Measurements from ENCODE around the gene PREX1. TPM values are rescaled to one million over a fixed set of nuclear protein-coding genes. Genes with fewer than 3 reads are reported as not detected.

Gene PREX1
- total and polyA plus RNA-seq, 2 donors from 2014 or later = 8.5 to 38.2 TPM

DNA sequence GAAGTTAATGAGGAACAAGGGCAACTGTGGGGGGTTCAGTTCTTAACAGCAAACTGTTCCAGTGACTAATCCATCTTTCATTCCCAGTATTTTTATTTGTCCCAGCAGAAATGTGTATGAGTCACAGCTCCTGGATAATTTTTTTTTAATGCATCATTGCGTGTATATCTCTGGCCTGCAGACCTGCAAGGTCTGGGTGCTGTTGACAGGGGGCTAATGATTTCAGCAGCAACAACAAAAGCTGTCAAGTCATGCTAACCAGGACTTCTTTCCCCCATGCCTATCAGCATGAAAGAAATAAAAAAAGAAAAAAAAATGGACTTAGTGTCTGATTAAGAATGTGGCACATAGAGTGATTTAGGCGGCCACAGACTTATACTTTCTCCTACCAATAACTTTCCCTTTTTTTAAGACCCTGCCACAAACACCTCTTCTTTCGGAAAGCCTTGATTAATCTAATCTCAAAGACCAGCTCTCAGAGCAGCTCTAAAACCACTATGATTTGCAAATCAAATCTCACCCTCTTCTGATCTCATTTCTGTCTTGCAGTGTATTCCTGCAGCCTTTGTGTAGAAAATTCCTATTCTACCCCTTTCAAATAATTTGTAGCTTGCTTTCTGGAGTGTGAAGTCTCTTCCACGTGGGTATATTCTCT, 14.2 kb upstream of the PREX1 start:
- H3K27ac ChIP-seq (ENCODE audit: low read depth in 2 of 2, low read length in 2 of 2) = no peak overlapping the region
- TF ChIP-seq, protein P1, sequence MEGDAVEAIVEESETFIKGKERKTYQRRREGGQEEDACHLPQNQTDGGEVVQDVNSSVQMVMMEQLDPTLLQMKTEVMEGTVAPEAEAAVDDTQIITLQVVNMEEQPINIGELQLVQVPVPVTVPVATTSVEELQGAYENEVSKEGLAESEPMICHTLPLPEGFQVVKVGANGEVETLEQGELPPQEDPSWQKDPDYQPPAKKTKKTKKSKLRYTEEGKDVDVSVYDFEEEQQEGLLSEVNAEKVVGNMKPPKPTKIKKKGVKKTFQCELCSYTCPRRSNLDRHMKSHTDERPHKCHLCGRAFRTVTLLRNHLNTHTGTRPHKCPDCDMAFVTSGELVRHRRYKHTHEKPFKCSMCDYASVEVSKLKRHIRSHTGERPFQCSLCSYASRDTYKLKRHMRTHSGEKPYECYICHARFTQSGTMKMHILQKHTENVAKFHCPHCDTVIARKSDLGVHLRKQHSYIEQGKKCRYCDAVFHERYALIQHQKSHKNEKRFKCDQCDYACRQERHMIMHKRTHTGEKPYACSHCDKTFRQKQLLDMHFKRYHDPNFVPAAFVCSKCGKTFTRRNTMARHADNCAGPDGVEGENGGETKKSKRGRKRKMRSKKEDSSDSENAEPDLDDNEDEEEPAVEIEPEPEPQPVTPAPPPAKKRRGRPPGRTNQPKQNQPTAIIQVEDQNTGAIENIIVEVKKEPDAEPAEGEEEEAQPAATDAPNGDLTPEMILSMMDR (IDR thresholded peaks at IDR 0.05; ENCODE audit: borderline replicate concordance, extremely low read depth, insufficient read depth) = no peak
- intact Hi-C loops (cut with DNase I) = no loop called here
- DNase-seq (no peak), FAIRE-seq (no peak)
- H3K36me3 ChIP-seq (ENCODE audit: control insufficient read depth in 2 of 3, insufficient read depth in 3 of 3, low read length in 3 of 3) = no peaks in the 10 kb centered on the region
- H3K4me3 ChIP-seq (ENCODE audit: low read length in 3 of 3) = no peak overlapping the region
- no peaks in the 10 kb centered on the region for H3K27me3 ChIP-seq (ENCODE audit: control insufficient read depth, insufficient read depth, low read length)
- no peaks in the 10 kb centered on the region for H3K4me1 ChIP-seq (ENCODE audit: control insufficient read depth in 2 of 3, insufficient read depth in 2 of 3, low read depth in 1 of 3, low read length in 3 of 3)
- no peaks in the 10 kb centered on the region for H3K9me3 ChIP-seq (ENCODE audit: control insufficient read depth in 2 of 3, insufficient read depth in 1 of 3, low read length in 3 of 3)
- no peak overlapping the region for H3K9ac ChIP-seq (ENCODE audit: low read length in 3 of 3)

DNA sequence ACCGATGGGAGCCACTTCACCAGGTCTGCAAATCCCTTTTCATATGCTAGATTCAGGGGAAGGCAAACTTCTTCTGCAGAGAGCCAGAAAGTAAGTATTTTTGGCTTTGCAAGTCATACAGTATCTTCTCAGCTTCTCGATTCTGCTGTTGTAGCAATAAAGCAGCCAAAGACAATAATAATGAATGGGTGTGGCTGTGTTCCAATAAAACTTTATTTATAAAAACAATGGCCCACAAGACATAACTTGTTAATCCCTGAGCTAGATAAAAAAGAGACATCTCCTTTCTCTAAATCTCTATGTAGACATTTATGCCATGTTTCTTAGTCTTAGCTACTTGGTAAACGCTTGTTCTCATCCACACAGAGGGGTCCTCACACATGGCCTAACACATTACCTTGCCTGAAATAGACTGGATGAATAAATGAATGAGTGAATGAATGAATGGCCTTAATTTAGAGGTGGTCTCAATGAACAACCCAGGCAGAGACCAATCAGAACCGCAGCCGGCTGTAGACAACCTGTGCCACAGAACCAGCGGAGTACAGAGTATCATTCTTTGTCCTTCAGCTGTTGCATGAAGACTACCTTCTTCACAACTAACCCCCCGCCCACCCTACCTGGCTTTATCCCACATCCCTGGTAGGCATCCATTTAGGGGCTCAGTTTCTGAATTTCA, 13.5 kb upstream of the PREX1 start:
- TF ChIP-seq, protein P1 (IDR thresholded peaks at IDR 0.05; ENCODE audit: borderline replicate concordance, extremely low read depth, insufficient read depth) = no peak
- no peak overlapping the region for H3K9ac ChIP-seq (ENCODE audit: low read length in 3 of 3)
- no peaks in the 10 kb centered on the region for H3K36me3 ChIP-seq (ENCODE audit: control insufficient read depth in 2 of 3, insufficient read depth in 3 of 3, low read length in 3 of 3)
- DNase-seq (no peak), FAIRE-seq (no peak)
- H3K27ac ChIP-seq (ENCODE audit: low read depth in 2 of 2, low read length in 2 of 2) = no peak overlapping the region
- H3K27me3 ChIP-seq (ENCODE audit: control insufficient read depth, insufficient read depth, low read length) = no peaks in the 10 kb centered on the region
- no peaks in the 10 kb centered on the region for H3K9me3 ChIP-seq (ENCODE audit: control insufficient read depth in 2 of 3, insufficient read depth in 1 of 3, low read length in 3 of 3)
- H3K4me3 ChIP-seq (ENCODE audit: low read length in 3 of 3) = no peak overlapping the region
- H3K4me1 ChIP-seq (ENCODE audit: control insufficient read depth in 2 of 3, insufficient read depth in 2 of 3, low read depth in 1 of 3, low read length in 3 of 3) = no peaks in the 10 kb centered on the region
- intact Hi-C loops (cut with DNase I) = no loop called here

DNA sequence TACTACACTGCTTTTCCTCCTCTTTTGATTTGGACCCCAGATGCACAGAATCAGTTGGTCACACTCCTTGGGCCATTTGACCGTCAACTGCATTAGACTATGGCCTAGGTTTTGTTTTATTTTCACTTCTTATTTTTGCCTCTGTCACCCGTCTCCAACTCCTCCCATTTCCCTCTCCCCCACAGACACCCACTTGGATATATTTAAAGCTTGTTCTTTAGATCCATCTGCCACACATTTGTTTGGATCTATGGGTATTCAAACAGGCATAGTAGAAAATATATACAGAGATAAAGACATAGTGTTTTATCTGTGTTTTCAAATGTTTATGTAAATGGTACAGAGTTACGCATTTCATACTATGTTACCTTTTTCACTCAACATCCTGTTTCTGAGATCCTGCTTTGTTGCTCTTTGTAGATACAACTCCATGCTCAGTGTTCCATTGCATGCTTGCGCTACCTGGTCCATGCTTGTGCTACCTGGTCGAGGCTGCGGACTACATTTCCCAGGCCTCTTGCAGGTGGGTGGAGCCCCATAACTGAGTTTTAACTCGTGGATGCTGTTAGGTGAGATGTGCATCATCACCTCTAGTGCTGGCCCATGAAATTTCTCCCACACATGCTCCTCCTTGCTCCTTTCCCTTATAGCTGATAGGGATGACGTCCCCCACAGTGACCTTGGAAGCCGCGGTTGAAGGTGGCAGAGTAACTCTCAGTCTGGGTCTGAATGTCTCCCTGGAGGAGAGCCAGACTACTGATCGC, 11.5 kb upstream of the PREX1 start:
- intact Hi-C loops (cut with DNase I) = no loop called here
- TF ChIP-seq, protein P1 (IDR thresholded peaks at IDR 0.05; ENCODE audit: borderline replicate concordance, extremely low read depth, insufficient read depth) = no peak
- FAIRE-seq (no peak), DNase-seq (no peak)
- Histone ChIP-seq H3K4me3 (ENCODE audit: low read length in 3 of 3) (no peak overlapping the region), H3K9me3 (ENCODE audit: control insufficient read depth in 2 of 3, insufficient read depth in 1 of 3, low read length in 3 of 3) (no peaks in the 10 kb centered on the region), H3K9ac (ENCODE audit: low read length in 3 of 3) (no peak overlapping the region), H3K27me3 (ENCODE audit: control insufficient read depth, insufficient read depth, low read length) (no peaks in the 10 kb centered on the region), H3K4me1 (ENCODE audit: control insufficient read depth in 2 of 3, insufficient read depth in 2 of 3, low read depth in 1 of 3, low read length in 3 of 3) (no peaks in the 10 kb centered on the region), H3K36me3 (ENCODE audit: control insufficient read depth in 2 of 3, insufficient read depth in 3 of 3, low read length in 3 of 3) (no peaks in the 10 kb centered on the region), H3K27ac (ENCODE audit: low read depth in 2 of 2, low read length in 2 of 2) (no peak overlapping the region)

All from kidney (tissue), 14 donors.